ENCODE measurements around the gene EPN1. TPM values are rescaled to one million over a fixed set of nuclear protein-coding genes. Genes with fewer than 3 reads are reported as not detected.

EPN1 gene
- polyA plus RNA-seq, 1 of the 3 experiments (the other 2 are of a cell fraction), result 134 TPM

DNA sequence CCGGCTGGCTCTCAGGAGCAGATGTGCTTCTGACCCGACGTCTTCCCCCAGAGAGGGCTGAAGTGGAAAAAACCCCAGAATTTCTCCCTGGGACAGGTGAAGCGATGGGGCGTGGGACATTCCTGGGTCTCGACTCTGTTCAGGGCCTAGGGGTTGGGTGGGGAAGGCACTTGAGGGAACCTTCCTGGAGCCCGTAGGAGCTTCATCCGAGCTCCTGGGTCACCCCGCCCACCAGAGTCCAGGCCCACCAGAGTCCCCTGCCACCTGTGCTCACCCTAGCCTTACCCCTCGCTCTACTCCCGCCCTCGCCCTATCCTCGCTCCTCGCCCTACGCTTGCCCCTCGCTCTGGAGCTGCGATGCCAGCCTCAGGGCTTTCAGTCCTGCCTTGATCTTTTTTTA is 23.2 kb downstream of the EPN1 start (continued):
- TF ChIP-seq, protein P1, sequence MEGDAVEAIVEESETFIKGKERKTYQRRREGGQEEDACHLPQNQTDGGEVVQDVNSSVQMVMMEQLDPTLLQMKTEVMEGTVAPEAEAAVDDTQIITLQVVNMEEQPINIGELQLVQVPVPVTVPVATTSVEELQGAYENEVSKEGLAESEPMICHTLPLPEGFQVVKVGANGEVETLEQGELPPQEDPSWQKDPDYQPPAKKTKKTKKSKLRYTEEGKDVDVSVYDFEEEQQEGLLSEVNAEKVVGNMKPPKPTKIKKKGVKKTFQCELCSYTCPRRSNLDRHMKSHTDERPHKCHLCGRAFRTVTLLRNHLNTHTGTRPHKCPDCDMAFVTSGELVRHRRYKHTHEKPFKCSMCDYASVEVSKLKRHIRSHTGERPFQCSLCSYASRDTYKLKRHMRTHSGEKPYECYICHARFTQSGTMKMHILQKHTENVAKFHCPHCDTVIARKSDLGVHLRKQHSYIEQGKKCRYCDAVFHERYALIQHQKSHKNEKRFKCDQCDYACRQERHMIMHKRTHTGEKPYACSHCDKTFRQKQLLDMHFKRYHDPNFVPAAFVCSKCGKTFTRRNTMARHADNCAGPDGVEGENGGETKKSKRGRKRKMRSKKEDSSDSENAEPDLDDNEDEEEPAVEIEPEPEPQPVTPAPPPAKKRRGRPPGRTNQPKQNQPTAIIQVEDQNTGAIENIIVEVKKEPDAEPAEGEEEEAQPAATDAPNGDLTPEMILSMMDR (IDR thresholded peaks at IDR 0.05), result no peak
- no peak for TF ChIP-seq CHD2 (IDR thresholded peaks at IDR 0.05; ENCODE audit: low read length, partially characterized antibody)
- TF ChIP-seq GABPA (IDR thresholded peaks at IDR 0.05; ENCODE audit: low read depth), result no peak

DNA sequence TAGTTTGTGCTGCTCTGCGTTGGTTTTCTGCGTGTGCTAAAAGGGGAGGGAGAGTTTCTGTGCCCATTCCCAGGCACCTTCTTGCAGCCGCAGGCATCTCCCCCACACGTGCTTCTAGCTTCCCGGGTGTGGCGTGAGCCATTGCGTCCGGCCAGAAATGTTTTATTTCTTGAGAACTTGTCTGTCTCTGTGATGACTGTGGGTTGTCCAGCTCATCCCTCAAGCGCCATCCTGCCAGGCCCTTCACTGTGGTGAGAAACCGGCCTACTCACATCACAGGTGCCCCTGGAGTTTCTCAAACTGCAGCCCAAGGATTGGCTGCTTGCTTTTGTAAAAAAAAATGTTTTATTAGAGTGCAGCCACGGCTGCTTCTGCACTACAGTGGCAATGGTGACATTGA is 24.2 kb downstream of the EPN1 start:
- Histone ChIP-seq H3K9me3 (no peaks in the 10 kb centered on the region), H3K27me3 (ENCODE audit: insufficient read depth) (no peaks in the 10 kb centered on the region), H3F3A (replicated peaks; ENCODE audit: insufficient read depth) (no peaks in the 10 kb centered on the region), H2AFZ (ENCODE audit: low read depth) (no peak overlapping the region), H3K9ac (no peak overlapping the region), H3K4me3 (ENCODE audit: low read depth in 2 of 2, low read length in 1 of 2) (no peak overlapping the region), H4K20me1 (ENCODE audit: insufficient read depth) (no peaks in the 10 kb centered on the region), H3K36me3 (replicated peaks in 1 of 2; ENCODE audit: control insufficient read depth in 1 of 2, insufficient read depth in 2 of 2, low read length in 1 of 2) (peaks cover 0 to 42% of the 10 kb centered on the region in 2 experiments), H3K4me2 (no peak overlapping the region), H3K79me2 (ENCODE audit: insufficient read depth) (no peaks in the 10 kb centered on the region), H3K4me1 (ENCODE audit: control insufficient read depth in 1 of 2, insufficient read depth in 2 of 2, low read depth in 1 of 2, low read length in 1 of 2) (no peaks in the 10 kb centered on the region; a peak in 1 of 4 replicates), H3K27ac (ENCODE audit: low read depth in 2 of 2, low read length in 1 of 2) (no peak overlapping the region), H3K9me2 (no peaks in the 10 kb centered on the region)
- ChIA-PET CTCF (no interaction called here), POLR2A (interaction anchor here (0.7 kb wide), 1 partner anchor 1601 kb away, joined by 3 read pairs; no protein-coding TSS in a partner anchor)
- TF ChIP-seq, protein P2, sequence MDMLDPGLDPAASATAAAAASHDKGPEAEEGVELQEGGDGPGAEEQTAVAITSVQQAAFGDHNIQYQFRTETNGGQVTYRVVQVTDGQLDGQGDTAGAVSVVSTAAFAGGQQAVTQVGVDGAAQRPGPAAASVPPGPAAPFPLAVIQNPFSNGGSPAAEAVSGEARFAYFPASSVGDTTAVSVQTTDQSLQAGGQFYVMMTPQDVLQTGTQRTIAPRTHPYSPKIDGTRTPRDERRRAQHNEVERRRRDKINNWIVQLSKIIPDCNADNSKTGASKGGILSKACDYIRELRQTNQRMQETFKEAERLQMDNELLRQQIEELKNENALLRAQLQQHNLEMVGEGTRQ (IDR thresholded peaks at IDR 0.05; ENCODE audit: borderline replicate concordance, low read depth, low read length), result no peak
- TF ChIP-seq FOXJ3 (CRISPR knock-in tag; IDR thresholded peaks at IDR 0.05), result no peak
- no peak for TF ChIP-seq SIN3A (IDR thresholded peaks at IDR 0.05; ENCODE audit: borderline replicate concordance, low read depth, low read length)
- TF ChIP-seq RCOR1 (IDR thresholded peaks at IDR 0.05; ENCODE audit: low read length), result no peak
- TF ChIP-seq, protein P1 (IDR thresholded peaks at IDR 0.05), result no peak
- no peak for TF ChIP-seq GABPA (IDR thresholded peaks at IDR 0.05; ENCODE audit: low read depth)
- TF ChIP-seq ELF1 (IDR thresholded peaks at IDR 0.05), result no peak
- TF ChIP-seq TCF12 (IDR thresholded peaks at IDR 0.05), result no peak
- no peak for TF ChIP-seq NRF1 (IDR thresholded peaks at IDR 0.05; ENCODE audit: low read depth, low read length)
- DNase-seq, result no peak
- WGBS (ENCODE audit: low lambda C conversion rate), result 92% methylated on average over 11 of the region's 11 CpGs

DNA sequence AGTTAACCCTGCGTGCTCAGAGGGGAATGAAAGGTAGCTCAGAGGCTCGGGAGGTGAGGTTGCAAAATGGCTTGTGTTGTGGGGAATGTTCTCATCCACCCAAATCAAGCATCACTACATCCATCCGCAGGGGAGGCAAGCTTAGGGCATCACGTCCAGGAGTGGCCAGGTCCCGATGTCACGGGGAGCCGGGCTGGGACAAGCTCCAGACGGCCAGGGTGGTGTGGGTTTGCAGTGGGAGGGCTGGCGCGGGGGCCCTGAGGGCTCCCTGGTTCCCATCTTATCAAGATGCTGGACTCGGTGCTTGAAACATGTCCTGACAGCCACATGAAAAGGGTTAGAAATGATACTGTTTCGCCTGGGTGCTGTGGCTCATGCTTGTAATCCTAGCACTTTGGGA is 25.8 kb downstream of the EPN1 start:
- no peak overlapping the region for H3K4me2 ChIP-seq
- H3K27me3 ChIP-seq (ENCODE audit: insufficient read depth), result no peaks in the 10 kb centered on the region
- H3K9ac ChIP-seq, result no peak overlapping the region
- WGBS (ENCODE audit: low lambda C conversion rate), result 93% methylated on average over 7 of the region's 12 CpGs
- no peak overlapping the region for H3K4me3 ChIP-seq (ENCODE audit: low read depth in 2 of 2, low read length in 1 of 2)
- H3K9me2 ChIP-seq, result no peaks in the 10 kb centered on the region
- H4K20me1 ChIP-seq (ENCODE audit: insufficient read depth), result no peaks in the 10 kb centered on the region
- POLR2A ChIA-PET, result no interaction called here
- no peaks in the 10 kb centered on the region for H3K9me3 ChIP-seq
- H3K79me2 ChIP-seq (ENCODE audit: insufficient read depth), result no peaks in the 10 kb centered on the region
- H3K36me3 ChIP-seq (replicated peaks in 1 of 2; ENCODE audit: control insufficient read depth in 1 of 2, insufficient read depth in 2 of 2, low read length in 1 of 2), result peaks cover 0 to 32% of the 10 kb centered on the region in 2 experiments
- CTCF ChIA-PET, result interaction anchor here (0.6 kb wide), 1 partner anchor 8 kb away, joined by 3 read pairs; no protein-coding TSS in a partner anchor
- no peak overlapping the region for H3K27ac ChIP-seq (ENCODE audit: low read depth in 2 of 2, low read length in 1 of 2)
- no peak for DNase-seq
- H2AFZ ChIP-seq (ENCODE audit: low read depth), result no peak overlapping the region
- no peaks in the 10 kb centered on the region for H3F3A ChIP-seq (replicated peaks; ENCODE audit: insufficient read depth)
- H3K4me1 ChIP-seq (ENCODE audit: control insufficient read depth in 1 of 2, insufficient read depth in 2 of 2, low read depth in 1 of 2, low read length in 1 of 2), result no peaks in the 10 kb centered on the region; a peak in 1 of 4 replicates
- TF ChIP-seq, protein P3, sequence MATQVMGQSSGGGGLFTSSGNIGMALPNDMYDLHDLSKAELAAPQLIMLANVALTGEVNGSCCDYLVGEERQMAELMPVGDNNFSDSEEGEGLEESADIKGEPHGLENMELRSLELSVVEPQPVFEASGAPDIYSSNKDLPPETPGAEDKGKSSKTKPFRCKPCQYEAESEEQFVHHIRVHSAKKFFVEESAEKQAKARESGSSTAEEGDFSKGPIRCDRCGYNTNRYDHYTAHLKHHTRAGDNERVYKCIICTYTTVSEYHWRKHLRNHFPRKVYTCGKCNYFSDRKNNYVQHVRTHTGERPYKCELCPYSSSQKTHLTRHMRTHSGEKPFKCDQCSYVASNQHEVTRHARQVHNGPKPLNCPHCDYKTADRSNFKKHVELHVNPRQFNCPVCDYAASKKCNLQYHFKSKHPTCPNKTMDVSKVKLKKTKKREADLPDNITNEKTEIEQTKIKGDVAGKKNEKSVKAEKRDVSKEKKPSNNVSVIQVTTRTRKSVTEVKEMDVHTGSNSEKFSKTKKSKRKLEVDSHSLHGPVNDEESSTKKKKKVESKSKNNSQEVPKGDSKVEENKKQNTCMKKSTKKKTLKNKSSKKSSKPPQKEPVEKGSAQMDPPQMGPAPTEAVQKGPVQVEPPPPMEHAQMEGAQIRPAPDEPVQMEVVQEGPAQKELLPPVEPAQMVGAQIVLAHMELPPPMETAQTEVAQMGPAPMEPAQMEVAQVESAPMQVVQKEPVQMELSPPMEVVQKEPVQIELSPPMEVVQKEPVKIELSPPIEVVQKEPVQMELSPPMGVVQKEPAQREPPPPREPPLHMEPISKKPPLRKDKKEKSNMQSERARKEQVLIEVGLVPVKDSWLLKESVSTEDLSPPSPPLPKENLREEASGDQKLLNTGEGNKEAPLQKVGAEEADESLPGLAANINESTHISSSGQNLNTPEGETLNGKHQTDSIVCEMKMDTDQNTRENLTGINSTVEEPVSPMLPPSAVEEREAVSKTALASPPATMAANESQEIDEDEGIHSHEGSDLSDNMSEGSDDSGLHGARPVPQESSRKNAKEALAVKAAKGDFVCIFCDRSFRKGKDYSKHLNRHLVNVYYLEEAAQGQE (IDR thresholded peaks at IDR 0.05; ENCODE audit: low read depth, low read length), result no peak
- TF ChIP-seq TCF12 (IDR thresholded peaks at IDR 0.05), result no peak
- TF ChIP-seq, protein P4, sequence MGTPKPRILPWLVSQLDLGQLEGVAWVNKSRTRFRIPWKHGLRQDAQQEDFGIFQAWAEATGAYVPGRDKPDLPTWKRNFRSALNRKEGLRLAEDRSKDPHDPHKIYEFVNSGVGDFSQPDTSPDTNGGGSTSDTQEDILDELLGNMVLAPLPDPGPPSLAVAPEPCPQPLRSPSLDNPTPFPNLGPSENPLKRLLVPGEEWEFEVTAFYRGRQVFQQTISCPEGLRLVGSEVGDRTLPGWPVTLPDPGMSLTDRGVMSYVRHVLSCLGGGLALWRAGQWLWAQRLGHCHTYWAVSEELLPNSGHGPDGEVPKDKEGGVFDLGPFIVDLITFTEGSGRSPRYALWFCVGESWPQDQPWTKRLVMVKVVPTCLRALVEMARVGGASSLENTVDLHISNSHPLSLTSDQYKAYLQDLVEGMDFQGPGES (IDR thresholded peaks at IDR 0.05; ENCODE audit: low read depth, low read length), result no peak
- no peak for TF ChIP-seq SIN3A (IDR thresholded peaks at IDR 0.05; ENCODE audit: borderline replicate concordance, low read depth, low read length)
- no peak for TF ChIP-seq RCOR1 (IDR thresholded peaks at IDR 0.05; ENCODE audit: low read length)
- TF ChIP-seq EP300 (IDR thresholded peaks at IDR 0.05; ENCODE audit: borderline replicate concordance in 1 of 2, low read depth in 1 of 2, low read length in 1 of 2), result no peak

All from SK-N-SH (cell line).